HL-60/S4 treated with phorbol 12-myristate 13-acetate at 8.2 ng/mL for 4 days and 3 days (cell line): ENCODE data around the gene GUCY1A2.
"Not testable (repeated sequence)": the region's sequence is repeated elsewhere in the genome, so short reads cannot be mapped to it uniquely, and the experiment has no call there.

Source experiments
- in situ Hi-C: fragments of 300-500 bp; cut with MboI; formaldehyde crosslinking; loops from 2 replicates; pipeline ENCODE4 v1.15.0; 2022; ENCODE audit warnings: low sequenced_read_pairs

Gene GUCY1A2

GRCh38 chr11:106950067-106950491 is 68.2 kb downstream of the GUCY1A2 start:
- in situ Hi-C loops: no loop called here

GRCh38 chr11:106943089-106943488 is 75.2 kb downstream of the GUCY1A2 start:
- in situ Hi-C loops: no loop called here

- in situ Hi-C loops: no loop called here
Measured at GRCh38 chr11:106939157-106939556, 79.1 kb downstream of the GUCY1A2 start.

- in situ Hi-C loops: no loop called here
Measured at GRCh38 chr11:106937111-106937510, 81.2 kb downstream of the GUCY1A2 start.

- in situ Hi-C loops: no loop called here
Measured at GRCh38 chr11:106925245-106925644, 93.0 kb downstream of the GUCY1A2 start.

- in situ Hi-C loops: no loop called here
Measured at GRCh38 chr11:106920899-106921509, 97.3 kb downstream of the GUCY1A2 start.

- in situ Hi-C loops: no loop called here
Measured at GRCh38 chr11:106917973-106918372, 100.3 kb downstream of the GUCY1A2 start.

GRCh38 chr11:106914409-106914808 is 103.9 kb downstream of the GUCY1A2 start:
- in situ Hi-C loops: no loop called here

- in situ Hi-C loops: no loop called here
Measured at GRCh38 chr11:106913141-106913540, 105.1 kb downstream of the GUCY1A2 start.

- in situ Hi-C loops: no loop called here
Measured at GRCh38 chr11:106904826-106905225, 113.5 kb downstream of the GUCY1A2 start.

- in situ Hi-C loops: no loop called here
Measured at GRCh38 chr11:106889718-106890117, 128.6 kb downstream of the GUCY1A2 start.

GRCh38 chr11:106888386-106888785 is 129.9 kb downstream of the GUCY1A2 start:
- in situ Hi-C loops: no loop called here

GRCh38 chr11:106883693-106884092 is 134.6 kb downstream of the GUCY1A2 start:
- in situ Hi-C loops: not testable (repeated sequence)

GRCh38 chr11:106879832-106880546 is 138.3 kb downstream of the GUCY1A2 start:
- in situ Hi-C loops: no loop called here

GRCh38 chr11:106879029-106879428 is 139.2 kb downstream of the GUCY1A2 start:
- in situ Hi-C loops: no loop called here

GRCh38 chr11:106875013-106875412 is 143.3 kb downstream of the GUCY1A2 start:
- in situ Hi-C loops: no loop called here

GRCh38 chr11:106872246-106872645 is 146.0 kb downstream of the GUCY1A2 start:
- in situ Hi-C loops: no loop called here

GRCh38 chr11:106858200-106858599 is 160.1 kb downstream of the GUCY1A2 start:
- in situ Hi-C loops: no loop called here

- in situ Hi-C loops: no loop called here
Measured at GRCh38 chr11:106856566-106856965, 161.7 kb downstream of the GUCY1A2 start.

- in situ Hi-C loops: no loop called here
Measured at GRCh38 chr11:106854429-106854828, 163.8 kb downstream of the GUCY1A2 start.

- in situ Hi-C loops: no loop called here
Measured at GRCh38 chr11:106853850-106854401, 164.3 kb downstream of the GUCY1A2 start.

GRCh38 chr11:106852779-106853178 is 165.5 kb downstream of the GUCY1A2 start:
- in situ Hi-C loops: no loop called here
